Measurements from ENCODE around the gene PRDM8.

DNA sequence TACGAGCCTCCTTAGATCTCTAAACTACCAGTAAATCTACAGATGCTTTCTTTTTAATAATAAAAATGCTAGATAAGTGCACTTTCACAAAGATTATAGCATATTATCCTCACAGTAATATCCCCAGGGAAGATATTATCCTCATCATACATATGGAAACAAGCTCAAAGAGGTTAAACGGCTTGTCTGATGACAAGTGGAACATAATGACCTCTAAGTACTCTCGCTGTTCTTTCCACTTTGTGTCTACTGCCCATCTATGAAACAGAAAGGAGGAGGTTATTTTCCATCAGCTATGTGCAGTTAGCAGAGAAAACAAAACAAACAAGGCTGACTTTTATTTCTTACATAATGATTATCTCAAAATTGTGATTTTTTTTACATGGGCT is 42.8 kb upstream of the PRDM8 start:
- TF ChIP-seq YY1 (IDR thresholded peaks at IDR 0.05; ENCODE audit: insufficient read depth, insufficient read length) (no peak), ZNF274 (IDR thresholded peaks at IDR 0.05; ENCODE audit: low read depth, low read length) (no peak)

Measured in NT2/D1 (cell line).